Ascending aorta (tissue), 2 donors: ENCODE data around the gene MEGF11. TPM values are rescaled to one million over a fixed set of nuclear protein-coding genes. Genes with fewer than 3 reads are reported as not detected.

ENCODE experiments used
- DNase-seq, 2 donors: peaks; one replicate each; pipeline ENCODE4 v3.0.0-alpha.2; 2019; ENCODE audit warnings: low spot score in 2 of 2
- H3K27ac ChIP-seq, 2 donors: fragments of 200-600 bp; sonication (generic); one replicate each; pipeline ENCODE4 v1.5.1; 2016 to 2017; ENCODE audit warnings: mild to moderate bottlenecking in 1 of 2
- H3K27me3 ChIP-seq: fragments of 200-600 bp; sonication (generic); one replicate; pipeline ENCODE4 v1.5.1; 2017
- H3K36me3 ChIP-seq, 2 donors: fragments of 200-600 bp; sonication (generic); one replicate each; pipeline ENCODE4 v1.5.1; 2016
- H3K4me1 ChIP-seq, 2 donors: fragments of 200-600 bp; sonication (generic); one replicate each; pipeline ENCODE4 v1.5.1; 2016 to 2017; ENCODE audit warnings: mild to moderate bottlenecking in 1 of 2
- H3K4me3 ChIP-seq, 2 donors: fragments of 200-600 bp; sonication (generic); one replicate each; pipeline ENCODE4 v1.5.1; 2016 to 2017; ENCODE audit warnings: mild to moderate bottlenecking in 1 of 2
- H3K9me3 ChIP-seq, 2 donors: fragments of 200-600 bp; sonication (generic); one replicate each; pipeline ENCODE4 v1.5.1; 2016
- CTCF ChIP-seq, 3 experiments: fragments of 200-600 bp in 2 of 3; fragments of 450-650 bp in 1 of 3; sonication (generic) in 2 of 3; IDR thresholded peaks; one replicate each; pipeline ENCODE4 v1.5.1; 2016 to 2019; ENCODE audit warnings: antibody characterized with exemption in 3 of 3, mild to moderate bottlenecking in 1 of 3, moderate library complexity in 1 of 3
- intact Hi-C: fragments of 100-400 bp; cut with DNase I; formaldehyde crosslinking; loops from one replicate; pipeline ENCODE4 v1.15.1; 2023
- total RNA-seq: library from RNA; depleted of rRNA; stranded (reverse); fragments of >200 nt; gene quantifications from one replicate; pipeline ENCODE4 v1.1.0, GENCODE V29; 2016

MEGF11 gene
- total RNA-seq, 1 donor from 2014 or later: not detected

DNA sequence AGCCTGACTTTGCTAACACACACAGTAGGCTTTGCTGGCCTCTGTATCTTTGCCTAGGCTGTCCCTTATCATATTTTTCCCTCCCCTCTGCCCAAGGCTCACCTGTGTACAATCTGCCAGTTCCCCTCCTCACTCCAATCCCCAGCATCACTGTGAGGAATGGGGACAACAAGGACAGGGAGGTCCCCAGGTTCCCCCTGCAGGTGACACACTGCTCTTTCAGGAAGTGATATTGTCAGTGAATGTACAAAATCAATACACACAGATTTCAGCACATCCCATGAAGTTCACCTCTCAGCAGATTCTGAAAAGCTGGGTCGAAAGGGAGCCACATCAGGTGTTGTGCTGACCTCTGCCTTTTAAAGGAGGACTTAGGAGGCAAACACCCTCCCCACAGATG is 206.8 kb downstream of the MEGF11 start:
- DNase-seq: no peak
- no peaks in the 10 kb centered on the region for H3K36me3 ChIP-seq
- no peak for TF ChIP-seq CTCF (IDR thresholded peaks at IDR 0.05)
- intact Hi-C loops: no loop called here
- H3K4me1 ChIP-seq: no peaks in the 10 kb centered on the region
- H3K4me3 ChIP-seq: no peak overlapping the region
- H3K9me3 ChIP-seq: no peaks in the 10 kb centered on the region
- H3K27me3 ChIP-seq: no peaks in the 10 kb centered on the region
- H3K27ac ChIP-seq: no peak overlapping the region

DNA sequence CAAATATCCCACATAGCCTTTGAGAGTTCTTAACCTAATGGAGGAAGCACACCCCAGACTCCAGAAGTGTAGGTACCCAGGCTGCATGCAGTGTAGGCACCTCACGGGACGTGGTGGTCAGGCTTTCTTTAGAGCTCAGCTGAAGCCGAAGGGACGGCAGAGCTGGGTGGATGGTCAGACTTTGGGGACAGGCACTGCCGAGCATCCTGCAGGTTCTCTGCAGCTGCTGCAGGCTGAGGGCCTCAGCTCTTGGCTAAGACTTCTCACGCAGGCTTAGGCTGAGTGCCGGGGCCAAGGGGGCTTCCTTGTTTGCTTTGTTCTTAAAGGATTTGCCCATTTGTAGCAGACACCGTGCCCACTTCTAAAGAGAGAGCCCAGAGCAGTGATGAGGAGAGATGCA is 207.2 kb downstream of the MEGF11 start:
- intact Hi-C loops: no loop called here
- Histone ChIP-seq H3K27ac (no peak overlapping the region), H3K9me3 (no peaks in the 10 kb centered on the region), H3K4me3 (no peak overlapping the region), H3K36me3 (no peaks in the 10 kb centered on the region), H3K4me1 (no peaks in the 10 kb centered on the region), H3K27me3 (no peaks in the 10 kb centered on the region)
- DNase-seq: no peak
- TF ChIP-seq CTCF (IDR thresholded peaks at IDR 0.05): no peak

DNA sequence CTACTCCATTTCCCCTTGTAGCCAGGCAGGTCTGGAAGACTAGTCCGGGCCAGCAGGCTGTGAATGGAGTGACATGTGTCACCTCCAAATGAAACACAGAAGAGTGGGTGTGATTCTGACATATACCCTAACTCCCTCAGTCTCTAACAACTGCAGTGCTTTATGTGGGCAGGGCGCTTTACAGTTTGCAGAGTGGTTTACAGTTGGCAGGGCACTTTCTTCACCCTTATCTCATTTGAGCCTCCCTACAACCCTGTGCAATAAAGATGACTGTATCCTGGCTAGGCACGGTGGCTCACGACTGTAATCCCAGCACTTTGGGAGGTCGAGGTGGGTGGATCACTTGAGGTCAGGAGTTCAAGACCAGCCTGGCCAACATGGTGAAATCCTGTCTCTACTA is 208.0 kb downstream of the MEGF11 start:
- H3K9me3 ChIP-seq: no peaks in the 10 kb centered on the region
- no peaks in the 10 kb centered on the region for H3K27me3 ChIP-seq
- no peaks in the 10 kb centered on the region for H3K36me3 ChIP-seq
- H3K27ac ChIP-seq: no peak overlapping the region
- no peak for TF ChIP-seq CTCF (IDR thresholded peaks at IDR 0.05)
- no peak for DNase-seq
- H3K4me1 ChIP-seq: no peaks in the 10 kb centered on the region
- intact Hi-C loops: no loop called here
- no peak overlapping the region for H3K4me3 ChIP-seq

DNA sequence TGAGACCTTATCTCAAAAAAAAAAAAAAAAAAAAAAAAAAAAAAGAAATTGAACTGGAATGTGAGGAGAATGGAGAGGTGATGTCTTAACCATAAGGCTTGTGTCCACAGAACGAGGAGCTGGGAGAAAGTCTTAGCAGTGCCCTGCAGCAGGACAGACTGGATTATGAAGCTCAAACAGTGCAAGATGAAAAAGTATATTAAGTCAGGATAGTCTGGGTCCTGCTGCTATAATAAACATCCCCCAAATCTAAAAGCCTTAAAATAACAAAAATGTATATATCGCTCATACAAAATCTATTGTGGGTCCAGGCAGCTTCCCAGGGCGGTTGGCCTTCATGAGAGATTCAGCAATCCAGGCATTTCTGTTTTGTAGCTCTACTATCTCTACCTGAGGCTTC is 208.7 kb downstream of the MEGF11 start:
- Histone ChIP-seq H3K9me3 (no peaks in the 10 kb centered on the region), H3K4me3 (no peak overlapping the region), H3K4me1 (no peaks in the 10 kb centered on the region), H3K27me3 (no peaks in the 10 kb centered on the region), H3K36me3 (no peaks in the 10 kb centered on the region), H3K27ac (no peak overlapping the region)
- TF ChIP-seq CTCF (IDR thresholded peaks at IDR 0.05): no peak
- DNase-seq: no peak
- intact Hi-C loops: no loop called here

DNA sequence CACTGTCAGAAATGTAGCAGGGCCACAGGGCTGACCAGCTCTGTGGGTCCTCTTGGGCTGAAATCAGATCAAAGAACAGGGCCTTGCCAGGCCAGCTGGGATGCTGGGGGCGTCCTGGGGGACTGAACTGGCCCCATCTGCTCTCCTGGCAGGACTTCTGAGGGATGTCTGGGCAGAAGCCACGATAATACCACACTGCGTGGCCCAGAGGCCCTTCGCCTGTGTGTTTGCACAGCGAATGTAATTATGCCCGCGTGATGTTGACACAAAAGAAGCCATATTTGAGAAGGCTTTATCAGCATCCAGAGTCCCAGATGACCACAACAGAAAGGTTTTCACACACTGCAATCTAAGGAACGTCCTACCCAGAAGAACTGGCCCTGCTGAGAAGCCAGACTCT is 210.3 kb downstream of the MEGF11 start:
- no peak for TF ChIP-seq CTCF (IDR thresholded peaks at IDR 0.05)
- H3K36me3 ChIP-seq: no peaks in the 10 kb centered on the region
- H3K4me3 ChIP-seq: no peak overlapping the region
- no peaks in the 10 kb centered on the region for H3K4me1 ChIP-seq
- DNase-seq: no peak
- intact Hi-C loops: no loop called here
- no peaks in the 10 kb centered on the region for H3K27me3 ChIP-seq
- H3K27ac ChIP-seq: no peak overlapping the region
- no peaks in the 10 kb centered on the region for H3K9me3 ChIP-seq

DNA sequence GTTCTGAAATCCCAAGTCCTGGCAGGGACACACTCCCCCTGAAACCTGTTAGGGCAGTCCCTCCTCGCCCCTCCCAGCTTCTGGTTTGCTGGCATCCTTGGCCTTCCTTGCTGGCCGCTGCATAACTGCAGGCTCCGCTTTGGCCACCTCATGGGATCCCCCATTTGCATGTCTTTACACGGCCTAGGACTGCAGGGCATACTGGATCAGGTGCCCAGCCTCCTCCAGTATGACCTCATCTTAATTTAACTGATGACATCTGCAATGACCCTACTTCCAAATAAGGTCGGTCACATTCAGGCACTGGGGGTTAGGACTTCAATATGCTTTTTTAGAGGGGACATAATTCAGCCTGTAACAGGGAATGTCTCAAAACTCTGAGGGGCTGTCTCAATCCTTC is 210.9 kb downstream of the MEGF11 start:
- intact Hi-C loops: no loop called here
- H3K4me1 ChIP-seq: no peaks in the 10 kb centered on the region
- no peaks in the 10 kb centered on the region for H3K36me3 ChIP-seq
- H3K27me3 ChIP-seq: no peaks in the 10 kb centered on the region
- H3K4me3 ChIP-seq: no peak overlapping the region
- no peaks in the 10 kb centered on the region for H3K9me3 ChIP-seq
- no peak for DNase-seq
- TF ChIP-seq CTCF (IDR thresholded peaks at IDR 0.05): no peak
- H3K27ac ChIP-seq: no peak overlapping the region
